GM12878 (cell line): ENCODE measurements around the gene PPP1R13L. TPM values are rescaled to one million over a fixed set of nuclear protein-coding genes. Genes with fewer than 3 reads are reported as not detected.

Source experiments
- ATAC-seq: fragments of 200-7000 bp; cut with Tn5 transposase; 3 replicates; pipeline ENCODE4 v1.9.1; 2020; ENCODE audit warnings: mild to moderate bottlenecking, moderate library complexity
- BruUV-seq: library from RNA; stranded (reverse); fragments of 400-500 nt; replicated peaks from 2 replicates; lab custom pipeline; 2021; lab: Mats Ljungman, UMichigan
- CTCF ChIA-PET: fragments of 300-600 bp; sonication (Branson Sonifier 250); formaldehyde crosslinking; extraction: SDS; loops from one replicate; lab custom pipeline; 2021; ENCODE audit warnings: inconsistent platforms; lab: Yijun Ruan, JAX
- POLR2A ChIA-PET: fragments of 350-600 bp; formaldehyde crosslinking; extraction: SDS; loops from one replicate; lab custom pipeline; 2021; ENCODE audit warnings: inconsistent platforms; lab: Charles Lee
- RAD21 ChIA-PET: fragments of 300-600 bp; sonication (Branson Sonifier 250); formaldehyde crosslinking; loops from one replicate; lab custom pipeline; 2023; ENCODE audit warnings: antibody characterized with exemption; ENCODE audit not compliant: unreplicated experiment; lab: Charles Lee
- SMC1A ChIA-PET: fragments of 300-600 bp; sonication (Branson Sonifier 250); formaldehyde crosslinking; loops from one replicate; lab custom pipeline; 2023; ENCODE audit not compliant: unreplicated experiment, uncharacterized antibody; lab: Charles Lee
- DNase-seq: peaks from one replicate; pipeline ENCODE4 v3.0.0-alpha.2; 2011; ENCODE audit warnings: low read depth, low spot score
- FAIRE-seq: peaks from 3 replicates; lab custom pipeline; 2011; peaks lifted over from hg19 to GRCh38; lab: Jason Lieb, UNC
- H2AFZ ChIP-seq: 2 replicates; pipeline ENCODE4 v1.6.0; 2011; ENCODE audit warnings: low read depth, low read length, control low read depth; ENCODE audit not compliant: control insufficient read depth
- H3K27ac ChIP-seq: 2 replicates; pipeline ENCODE4 v1.5.1; 2011; ENCODE audit warnings: control low read depth; ENCODE audit not compliant: control insufficient read depth, insufficient read depth
- H3K27me3 ChIP-seq, 2 experiments: replicated peaks in 1 of 2; 2 replicates each; pipeline versions ENCODE4 v1.6.0 to v1.6.1; 2011; ENCODE audit warnings: low read length in 1 of 2; ENCODE audit not compliant: control insufficient read depth in 2 of 2, insufficient read depth in 2 of 2
- H3K36me3 ChIP-seq, 2 experiments: 2 replicates each; pipeline ENCODE4 v1.5.1; 2011; ENCODE audit warnings: low read length in 1 of 2; ENCODE audit not compliant: control insufficient read depth in 2 of 2, insufficient read depth in 2 of 2
- H3K4me1 ChIP-seq: 2 replicates; pipeline ENCODE4 v1.6.1; 2011; ENCODE audit warnings: mild to moderate bottlenecking, low read length, moderate library complexity, mixed read lengths; ENCODE audit not compliant: control insufficient read depth, insufficient read depth
- H3K4me2 ChIP-seq: 2 replicates; pipeline ENCODE4 v1.6.0; 2011; ENCODE audit warnings: control low read depth; ENCODE audit not compliant: control insufficient read depth, insufficient read depth
- H3K4me3 ChIP-seq: fragments of 200-600 bp; sonication (generic); 2 replicates; pipeline ENCODE4 v1.5.1; 2016
- H3K79me2 ChIP-seq: 2 replicates; pipeline ENCODE4 v1.6.0; 2011; ENCODE audit warnings: low read length; ENCODE audit not compliant: control insufficient read depth, insufficient read depth
- H3K9ac ChIP-seq: 2 replicates; pipeline ENCODE4 v1.8.0; 2011; ENCODE audit warnings: low read length, control low read depth, mixed read lengths; ENCODE audit not compliant: control insufficient read depth, insufficient read depth
- H3K9me3 ChIP-seq: replicated peaks from 3 replicates; pipeline ENCODE4 v1.5.1; 2011; ENCODE audit warnings: mild to moderate bottlenecking, low read length; ENCODE audit not compliant: control insufficient read depth, insufficient read depth
- H4K20me1 ChIP-seq: 2 replicates; pipeline ENCODE4 v1.6.0; 2011; ENCODE audit not compliant: control insufficient read depth, insufficient read depth
- BMI1 ChIP-seq: fragments of 450-650 bp; IDR thresholded peaks from 2 replicates; pipeline ENCODE4 v1.6.1; 2016; ENCODE audit warnings: mild to moderate bottlenecking, moderate library complexity, borderline replicate concordance
- DPF2 ChIP-seq: fragments of 450-650 bp; IDR thresholded peaks from 2 replicates; pipeline ENCODE4 v1.6.1; 2017; ENCODE audit warnings: mild to moderate bottlenecking
- EED ChIP-seq: sonication (generic); IDR thresholded peaks from 2 replicates; pipeline ENCODE4 v1.6.1; 2016; ENCODE audit warnings: antibody characterized with exemption, low read depth
- GABPA ChIP-seq: IDR thresholded peaks from 2 replicates; pipeline ENCODE4 v1.6.1; 2014; ENCODE audit warnings: antibody characterized with exemption, low read depth, mild to moderate bottlenecking, inconsistent platforms
- IKZF2 ChIP-seq, 2 experiments: fragments of 450-650 bp; IDR thresholded peaks; 2 replicates each; pipeline ENCODE4 v1.6.1; 2017; ENCODE audit warnings: mild to moderate bottlenecking in 2 of 2, moderate library complexity in 2 of 2
- MTA3 ChIP-seq: IDR thresholded peaks from 2 replicates; pipeline ENCODE4 v1.6.1; 2012; ENCODE audit warnings: low read length, inconsistent platforms, borderline replicate concordance
- NFYB ChIP-seq: IDR thresholded peaks from 2 replicates; pipeline ENCODE4 v1.6.1; 2011; ENCODE audit warnings: low read depth, mild to moderate bottlenecking, low read length, improper control_type of control experiment, moderate library complexity; ENCODE audit not compliant: insufficient read depth
- NR2C1 ChIP-seq: fragments of 450-650 bp; IDR thresholded peaks from 2 replicates; pipeline ENCODE4 v1.6.1; 2017; ENCODE audit warnings: antibody characterized with exemption, mild to moderate bottlenecking, moderate library complexity
- PAX5 ChIP-seq: IDR thresholded peaks from 2 replicates; pipeline ENCODE4 v1.6.1; 2011; ENCODE audit warnings: low read depth, low read length, borderline replicate concordance
- SIX5 ChIP-seq: IDR thresholded peaks from 2 replicates; pipeline ENCODE4 v1.6.1; 2011; ENCODE audit warnings: mild to moderate bottlenecking, low read depth, low read length, moderate library complexity; ENCODE audit not compliant: severe bottlenecking
- SMAD1 ChIP-seq: fragments of 450-650 bp; IDR thresholded peaks from 2 replicates; pipeline ENCODE4 v1.6.1; 2018; ENCODE audit warnings: mild to moderate bottlenecking, low read depth; ENCODE audit not compliant: partially characterized antibody
- YBX1 ChIP-seq: fragments of 450-650 bp; IDR thresholded peaks from 2 replicates; pipeline ENCODE4 v1.6.1; 2016; ENCODE audit warnings: antibody characterized with exemption
- ZNF384 ChIP-seq: IDR thresholded peaks from 2 replicates; pipeline ENCODE4 v1.6.1; 2012; ENCODE audit warnings: low read depth, mild to moderate bottlenecking, low read length, improper control_type of control experiment, borderline replicate concordance
- WGBS: methylation state at CpG from one replicate; pipeline ENCODE4 v1.1.6; 2016; ENCODE audit warnings: low lambda C conversion rate; ENCODE audit not compliant: insufficient replicate concordance, insufficient coverage; ENCODE audit errors: missing lambda C conversion rate; 5-methylcytosine and 5-hydroxymethylcytosine counted together
- in situ Hi-C: fragments of 300-500 bp; cut with MboI; formaldehyde crosslinking; loops from 9 replicates; pipeline ENCODE4 v1.14.3; 2018; ENCODE audit warnings: mixed read lengths
- intact Hi-C: fragments of 100-400 bp; cut with micrococcal nuclease; formaldehyde crosslinking; loops from one replicate; pipeline ENCODE4 v1.14.2; 2022; ENCODE audit not compliant: unreplicated experiment
- polyA plus RNA-seq, 11 experiments: library from polyadenylated mRNA; depleted of rRNA in 4 of 11; unstranded in 6 of 11; stranded (reverse) in 5 of 11; fragments of >200 nt; fragmentation: Nextera tagmentation in 4 of 11; fragmentation: Illumina TruSeq in 1 of 11; extraction: Ambion mirVana in 4 of 11; extraction: Trizol in 1 of 11; gene quantifications; 1 replicate in 1 of 11; 2 replicates in 10 of 11; pipeline versions ENCODE4 v1.2.1 to v1.2.3, GENCODE V29; 2011 to 2016; ENCODE audit warnings: inconsistent platforms in 2 of 11, missing spikeins in 2 of 11, low read depth in 1 of 11
- total RNA-seq, 4 experiments: library from RNA; depleted of rRNA in 3 of 4; stranded (reverse); fragments of >200 nt in 3 of 4; fragmentation: Illumina TruSeq in 1 of 4; extraction: Trizol in 1 of 4; gene quantifications; 2 replicates each; pipeline versions ENCODE4 v1.2.1 to v1.2.3, GENCODE V29; 2013 to 2021
- TF ChIP-seq, protein P1 (sequence below): IDR thresholded peaks from 2 replicates; pipeline ENCODE4 v1.6.1; 2011; ENCODE audit warnings: borderline replicate concordance, low read depth, mild to moderate bottlenecking, moderate library complexity, low read length; ENCODE audit not compliant: insufficient read depth, poor library complexity, severe bottlenecking
- TF ChIP-seq, protein P2 (sequence below): fragments of 450-650 bp; IDR thresholded peaks from 2 replicates; pipeline ENCODE4 v1.6.1; 2016; ENCODE audit warnings: mild to moderate bottlenecking, moderate library complexity, borderline replicate concordance
- TF ChIP-seq, protein P3 (sequence below): IDR thresholded peaks from 2 replicates; pipeline ENCODE4 v1.6.1; 2011; ENCODE audit warnings: mild to moderate bottlenecking, low read depth, low read length, moderate library complexity; ENCODE audit not compliant: insufficient replicate concordance

The PPP1R13L gene
- total and polyA plus RNA-seq, 10 of the 15 experiments (the other 5 are each of a cell fraction or from before 2014, with no cell fraction given), result 0.40 to 10.0 (median 2.5) TPM

DNA sequence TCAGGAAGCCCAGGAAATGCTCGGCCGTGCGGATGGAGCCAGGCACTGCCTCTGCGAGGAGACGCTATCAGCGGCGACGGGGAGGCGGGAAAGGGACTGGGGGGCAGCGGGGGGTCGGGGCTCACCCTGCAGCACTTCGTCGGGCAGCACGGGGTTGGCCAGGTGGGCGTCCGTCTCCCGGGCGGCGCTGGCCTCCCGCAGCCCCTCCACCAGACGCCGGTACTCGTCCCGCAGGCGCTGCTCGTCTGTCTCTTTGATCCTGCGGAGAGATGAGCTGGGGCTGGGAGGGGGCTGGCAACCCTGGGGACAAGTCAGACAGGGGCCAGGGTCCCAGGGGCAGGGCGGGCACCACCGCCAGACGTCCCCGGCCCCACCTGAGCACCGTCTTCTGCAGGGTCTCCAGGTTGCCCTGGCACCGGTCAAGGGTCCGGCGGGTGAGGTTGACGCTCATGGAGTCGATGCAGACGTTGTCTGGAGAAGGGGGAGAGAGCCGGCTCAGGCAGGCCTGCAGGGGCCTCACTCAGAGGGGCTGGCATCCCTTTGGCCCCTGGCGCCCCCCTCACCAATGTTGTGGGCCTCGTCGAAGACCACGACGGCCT lies 40.9 kb downstream of the PPP1R13L start:
- no peaks in the 10 kb centered on the region for H4K20me1 ChIP-seq
- RAD21 ChIA-PET, result no interaction called here
- ATAC-seq, result no peak
- peaks cover 0 to 4% of the 10 kb centered on the region in 2 experiments; a peak in 2 of 4 replicates for H3K36me3 ChIP-seq
- H3K4me3 ChIP-seq, result no peak overlapping the region
- DNase-seq, result no peak
- in situ Hi-C loops, result no loop called here
- H3K27me3 ChIP-seq, result no peaks in the 10 kb centered on the region
- TF ChIP-seq PAX5 (no peak), SMAD1 (no peak), SIX5 (no peak), MTA3 (no peak), NR2C1 (no peak), NFYB (no peak), YBX1 (no peak), GABPA (no peak), EED (no peak), DPF2 (no peak), ZNF384 (no peak), BMI1 (no peak), IKZF2 (IDR thresholded peaks at IDR 0.05) (no peak)
- TF ChIP-seq, protein P1, sequence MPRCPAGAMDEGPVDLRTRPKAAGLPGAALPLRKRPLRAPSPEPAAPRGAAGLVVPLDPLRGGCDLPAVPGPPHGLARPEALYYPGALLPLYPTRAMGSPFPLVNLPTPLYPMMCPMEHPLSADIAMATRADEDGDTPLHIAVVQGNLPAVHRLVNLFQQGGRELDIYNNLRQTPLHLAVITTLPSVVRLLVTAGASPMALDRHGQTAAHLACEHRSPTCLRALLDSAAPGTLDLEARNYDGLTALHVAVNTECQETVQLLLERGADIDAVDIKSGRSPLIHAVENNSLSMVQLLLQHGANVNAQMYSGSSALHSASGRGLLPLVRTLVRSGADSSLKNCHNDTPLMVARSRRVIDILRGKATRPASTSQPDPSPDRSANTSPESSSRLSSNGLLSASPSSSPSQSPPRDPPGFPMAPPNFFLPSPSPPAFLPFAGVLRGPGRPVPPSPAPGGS, result no peak
- TF ChIP-seq, protein P2, sequence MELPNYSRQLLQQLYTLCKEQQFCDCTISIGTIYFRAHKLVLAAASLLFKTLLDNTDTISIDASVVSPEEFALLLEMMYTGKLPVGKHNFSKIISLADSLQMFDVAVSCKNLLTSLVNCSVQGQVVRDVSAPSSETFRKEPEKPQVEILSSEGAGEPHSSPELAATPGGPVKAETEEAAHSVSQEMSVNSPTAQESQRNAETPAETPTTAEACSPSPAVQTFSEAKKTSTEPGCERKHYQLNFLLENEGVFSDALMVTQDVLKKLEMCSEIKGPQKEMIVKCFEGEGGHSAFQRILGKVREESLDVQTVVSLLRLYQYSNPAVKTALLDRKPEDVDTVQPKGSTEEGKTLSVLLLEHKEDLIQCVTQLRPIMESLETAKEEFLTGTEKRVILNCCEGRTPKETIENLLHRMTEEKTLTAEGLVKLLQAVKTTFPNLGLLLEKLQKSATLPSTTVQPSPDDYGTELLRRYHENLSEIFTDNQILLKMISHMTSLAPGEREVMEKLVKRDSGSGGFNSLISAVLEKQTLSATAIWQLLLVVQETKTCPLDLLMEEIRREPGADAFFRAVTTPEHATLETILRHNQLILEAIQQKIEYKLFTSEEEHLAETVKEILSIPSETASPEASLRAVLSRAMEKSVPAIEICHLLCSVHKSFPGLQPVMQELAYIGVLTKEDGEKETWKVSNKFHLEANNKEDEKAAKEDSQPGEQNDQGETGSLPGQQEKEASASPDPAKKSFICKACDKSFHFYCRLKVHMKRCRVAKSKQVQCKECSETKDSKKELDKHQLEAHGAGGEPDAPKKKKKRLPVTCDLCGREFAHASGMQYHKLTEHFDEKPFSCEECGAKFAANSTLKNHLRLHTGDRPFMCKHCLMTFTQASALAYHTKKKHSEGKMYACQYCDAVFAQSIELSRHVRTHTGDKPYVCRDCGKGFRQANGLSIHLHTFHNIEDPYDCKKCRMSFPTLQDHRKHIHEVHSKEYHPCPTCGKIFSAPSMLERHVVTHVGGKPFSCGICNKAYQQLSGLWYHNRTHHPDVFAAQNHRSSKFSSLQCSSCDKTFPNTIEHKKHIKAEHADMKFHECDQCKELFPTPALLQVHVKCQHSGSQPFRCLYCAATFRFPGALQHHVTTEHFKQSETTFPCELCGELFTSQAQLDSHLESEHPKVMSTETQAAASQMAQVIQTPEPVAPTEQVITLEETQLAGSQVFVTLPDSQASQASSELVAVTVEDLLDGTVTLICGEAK, result no peak
- TF ChIP-seq, protein P3, sequence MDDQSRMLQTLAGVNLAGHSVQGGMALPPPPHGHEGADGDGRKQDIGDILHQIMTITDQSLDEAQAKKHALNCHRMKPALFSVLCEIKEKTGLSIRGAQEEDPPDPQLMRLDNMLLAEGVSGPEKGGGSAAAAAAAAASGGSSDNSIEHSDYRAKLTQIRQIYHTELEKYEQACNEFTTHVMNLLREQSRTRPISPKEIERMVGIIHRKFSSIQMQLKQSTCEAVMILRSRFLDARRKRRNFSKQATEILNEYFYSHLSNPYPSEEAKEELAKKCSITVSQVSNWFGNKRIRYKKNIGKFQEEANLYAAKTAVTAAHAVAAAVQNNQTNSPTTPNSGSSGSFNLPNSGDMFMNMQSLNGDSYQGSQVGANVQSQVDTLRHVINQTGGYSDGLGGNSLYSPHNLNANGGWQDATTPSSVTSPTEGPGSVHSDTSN, result no peak
- TF ChIP-seq, all 136 proteins: peak for 0
- 96% methylated on average over 28 of the region's 44 CpGs for WGBS
- no peak for FAIRE-seq
- no peaks in the 10 kb centered on the region for H3K9me3 ChIP-seq
- ChIA-PET SMC1A (no interaction called here), CTCF (no interaction called here), POLR2A (no interaction called here)
- H3K27ac ChIP-seq, result no peak overlapping the region
- peaks cover 2% of the 10 kb centered on the region for H3K79me2 ChIP-seq
- H2AFZ ChIP-seq, result no peak overlapping the region
- no peak overlapping the region for H3K4me2 ChIP-seq
- no TSS peak for BruUV-seq
- H3K9ac ChIP-seq, result no peak overlapping the region
- no peaks in the 10 kb centered on the region; the same call in 1 of the 2 replicates for H3K4me1 ChIP-seq
- intact Hi-C loops, result no loop called here
